OCI-LY1 (cell line): ENCODE results near the gene BATF2.

Experiments used
- H2AFZ ChIP-seq: fragments of 200-600 bp; sonication (generic), shearing (Covaris generic); 2 replicates; pipeline ENCODE4 v1.6.0; 2014; ENCODE audit warnings: antibody characterized with exemption, mild to moderate bottlenecking, low read length
- H3F3A ChIP-seq: fragments of 200-600 bp; sonication (generic), shearing (Covaris generic); 2 replicates; pipeline ENCODE4 v1.6.0; 2014; ENCODE audit warnings: mild to moderate bottlenecking, antibody characterized with exemption, low read length, moderate library complexity; ENCODE audit not compliant: insufficient read depth
- H3K27ac ChIP-seq: fragments of 200-600 bp; sonication (generic); 2 replicates; pipeline ENCODE4 v1.5.1; 2014; ENCODE audit warnings: low read length, mixed run types, mild to moderate bottlenecking, low read depth; ENCODE audit not compliant: poor library complexity, severe bottlenecking
- H3K27me3 ChIP-seq: fragments of 200-600 bp; sonication (generic); 2 replicates; pipeline ENCODE4 v1.6.0; 2014; ENCODE audit warnings: antibody characterized with exemption, mild to moderate bottlenecking, low read length, moderate library complexity; ENCODE audit not compliant: insufficient read depth
- H3K36me3 ChIP-seq: fragments of 200-600 bp; sonication (generic); 2 replicates; pipeline ENCODE4 v1.6.1; 2014; ENCODE audit warnings: mild to moderate bottlenecking, antibody characterized with exemption, low read length, moderate library complexity, mixed read lengths; ENCODE audit not compliant: insufficient read depth
- H3K4me1 ChIP-seq: fragments of 200-600 bp; sonication (generic); 2 replicates; pipeline ENCODE4 v1.5.1; 2014; ENCODE audit warnings: mild to moderate bottlenecking, low read length, moderate library complexity; ENCODE audit not compliant: insufficient read depth, severe bottlenecking
- H3K4me2 ChIP-seq: fragments of 200-600 bp; sonication (generic), shearing (Covaris generic); 2 replicates; pipeline ENCODE4 v1.6.1; 2014; ENCODE audit warnings: low read length
- H3K4me3 ChIP-seq: fragments of 200-600 bp; sonication (generic); 2 replicates; pipeline ENCODE4 v1.5.1; 2014; ENCODE audit warnings: low read length, low read depth, mild to moderate bottlenecking, mixed read lengths; ENCODE audit not compliant: poor library complexity, severe bottlenecking
- H3K79me2 ChIP-seq: fragments of 200-600 bp; shearing (Covaris generic); 2 replicates; pipeline ENCODE4 v1.6.1; 2016; ENCODE audit warnings: mixed run types, low read length, mixed read lengths; ENCODE audit not compliant: insufficient read depth
- H3K9ac ChIP-seq: fragments of 200-600 bp; sonication (generic), shearing (Covaris generic); 2 replicates; pipeline ENCODE4 v1.6.1; 2014; ENCODE audit warnings: mild to moderate bottlenecking, low read length, mixed read lengths
- H3K9me2 ChIP-seq: fragments of 200-600 bp; sonication (generic), shearing (Covaris generic); 2 replicates; pipeline ENCODE4 v1.6.1; 2014; ENCODE audit warnings: low read depth, mild to moderate bottlenecking, low read length, mixed read lengths
- H3K9me3 ChIP-seq: fragments of 200-600 bp; shearing (Covaris generic); 2 replicates; pipeline ENCODE4 v1.6.1; 2014; ENCODE audit warnings: low read length, mixed read lengths
- H4K20me1 ChIP-seq: fragments of 200-600 bp; sonication (generic), shearing (Covaris generic); 2 replicates; pipeline ENCODE4 v1.6.0; 2016; ENCODE audit warnings: mild to moderate bottlenecking, low read length; ENCODE audit not compliant: insufficient read depth
- EZH2 ChIP-seq: fragments of 200-600 bp; sonication (generic), shearing (Covaris generic); IDR thresholded peaks from 2 replicates; pipeline ENCODE4 v1.8.0; 2017; ENCODE audit warnings: borderline replicate concordance, mixed run types, mild to moderate bottlenecking, antibody characterized with exemption, low read length, moderate library complexity, mixed read lengths
- TF ChIP-seq, protein P1 (sequence below): fragments of 200-600 bp; sonication (generic), shearing (Covaris generic); IDR thresholded peaks from 2 replicates; pipeline ENCODE4 v1.5.1; 2017; ENCODE audit warnings: mild to moderate bottlenecking, antibody characterized with exemption, low read length, moderate library complexity, mixed read lengths

The BATF2 gene

GRCh38 chr11:65040520-65040846 lies 43.7 kb upstream of the BATF2 start:
- Histone ChIP-seq H2AFZ (peak overlapping the region; percentile 94; the same call in 1 of the 2 replicates), H3F3A (no peaks in the 10 kb centered on the region), H3K27ac (peak overlapping the region; percentile 85), H3K27me3 (no peaks in the 10 kb centered on the region), H3K9me3 (no peaks in the 10 kb centered on the region), H3K4me2 (peak overlapping the region; percentile 85), H3K4me3 (peak overlapping the region; percentile 80), H3K4me1 (peaks cover 25% of the 10 kb centered on the region), H4K20me1 (no peaks in the 10 kb centered on the region), H3K36me3 (peaks cover 24% of the 10 kb centered on the region), H3K79me2 (no peaks in the 10 kb centered on the region), H3K9me2 (no peaks in the 10 kb centered on the region), H3K9ac (peak overlapping the region; percentile 72)
- TF ChIP-seq, protein P1, sequence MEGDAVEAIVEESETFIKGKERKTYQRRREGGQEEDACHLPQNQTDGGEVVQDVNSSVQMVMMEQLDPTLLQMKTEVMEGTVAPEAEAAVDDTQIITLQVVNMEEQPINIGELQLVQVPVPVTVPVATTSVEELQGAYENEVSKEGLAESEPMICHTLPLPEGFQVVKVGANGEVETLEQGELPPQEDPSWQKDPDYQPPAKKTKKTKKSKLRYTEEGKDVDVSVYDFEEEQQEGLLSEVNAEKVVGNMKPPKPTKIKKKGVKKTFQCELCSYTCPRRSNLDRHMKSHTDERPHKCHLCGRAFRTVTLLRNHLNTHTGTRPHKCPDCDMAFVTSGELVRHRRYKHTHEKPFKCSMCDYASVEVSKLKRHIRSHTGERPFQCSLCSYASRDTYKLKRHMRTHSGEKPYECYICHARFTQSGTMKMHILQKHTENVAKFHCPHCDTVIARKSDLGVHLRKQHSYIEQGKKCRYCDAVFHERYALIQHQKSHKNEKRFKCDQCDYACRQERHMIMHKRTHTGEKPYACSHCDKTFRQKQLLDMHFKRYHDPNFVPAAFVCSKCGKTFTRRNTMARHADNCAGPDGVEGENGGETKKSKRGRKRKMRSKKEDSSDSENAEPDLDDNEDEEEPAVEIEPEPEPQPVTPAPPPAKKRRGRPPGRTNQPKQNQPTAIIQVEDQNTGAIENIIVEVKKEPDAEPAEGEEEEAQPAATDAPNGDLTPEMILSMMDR = no peak
- TF ChIP-seq EZH2 = no peak

DNA sequence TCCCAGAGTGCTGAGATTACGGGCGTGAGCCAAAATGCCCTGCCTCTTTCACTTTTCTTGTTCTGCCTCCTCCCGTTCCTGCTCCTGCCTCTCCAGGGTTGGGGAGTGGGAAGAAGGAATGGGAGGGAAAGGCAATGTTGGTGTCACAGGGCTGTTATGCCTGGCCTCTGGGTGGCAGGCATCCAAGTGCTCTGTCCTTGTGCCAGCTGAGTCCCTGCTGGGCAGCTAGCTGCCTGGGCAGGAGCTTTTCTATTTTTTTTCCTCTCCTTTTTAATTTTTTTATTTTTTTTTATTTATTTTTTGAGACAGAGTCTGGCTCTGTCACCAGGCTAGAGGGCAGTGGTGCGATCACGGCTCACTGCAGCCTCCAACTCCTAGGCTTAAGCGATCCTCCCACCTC lies 40.2 kb upstream of the BATF2 start:
- Histone ChIP-seq H3K27ac (no peak overlapping the region), H3K4me2 (no peak overlapping the region), H3K4me1 (peaks cover 15% of the 10 kb centered on the region), H2AFZ (no peak overlapping the region), H3K9me2 (no peaks in the 10 kb centered on the region), H3F3A (no peaks in the 10 kb centered on the region), H4K20me1 (no peaks in the 10 kb centered on the region), H3K4me3 (no peak overlapping the region), H3K9ac (no peak overlapping the region), H3K9me3 (no peaks in the 10 kb centered on the region), H3K36me3 (peaks cover 6% of the 10 kb centered on the region; the same call in 1 of the 2 replicates), H3K79me2 (no peaks in the 10 kb centered on the region), H3K27me3 (no peaks in the 10 kb centered on the region)
- TF ChIP-seq EZH2 = no peak
- TF ChIP-seq, protein P1 = no peak

GRCh38 chr11:65035579-65035978 lies 38.8 kb upstream of the BATF2 start:
- Histone ChIP-seq H2AFZ (no peak overlapping the region), H3K9ac (no peak overlapping the region), H4K20me1 (no peaks in the 10 kb centered on the region), H3K36me3 (peaks cover 6% of the 10 kb centered on the region; the same call in 1 of the 2 replicates), H3K4me3 (no peak overlapping the region), H3K4me1 (peaks cover 12% of the 10 kb centered on the region), H3K4me2 (no peak overlapping the region), H3K79me2 (no peaks in the 10 kb centered on the region), H3F3A (no peaks in the 10 kb centered on the region), H3K27me3 (no peaks in the 10 kb centered on the region), H3K27ac (no peak overlapping the region), H3K9me3 (no peaks in the 10 kb centered on the region), H3K9me2 (no peaks in the 10 kb centered on the region)
- TF ChIP-seq EZH2 = no peak
- TF ChIP-seq, protein P1 = no peak
